HG02623 (cell line): ENCODE data around the gene FAM180B.
A peak's percentile ranks its signal among the peaks of the same experiment; 100 is the strongest.

Experiments used
- ATAC-seq: cut with Tn5 transposase; IDR thresholded peaks from one replicate; pipeline ENCODE4 v1.9.1; 2021; ENCODE audit warnings: moderate library complexity; ENCODE audit not compliant: unreplicated experiment

Gene FAM180B

GRCh38 chr11:47566149-47566698 is 20.3 kb upstream of the FAM180B start:
- ATAC-seq = no peak

GRCh38 chr11:47569646-47570045 is 16.8 kb upstream of the FAM180B start:
- ATAC-seq = no peak

GRCh38 chr11:47570651-47571356 is 15.7 kb upstream of the FAM180B start:
- no peak for ATAC-seq

GRCh38 chr11:47571357-47571729 is 15.1 kb upstream of the FAM180B start:
- ATAC-seq = no peak

GRCh38 chr11:47571895-47572294 is 14.6 kb upstream of the FAM180B start:
- ATAC-seq = no peak

- no peak for ATAC-seq
Observed at GRCh38 chr11:47572715-47573255, 13.7 kb upstream of the FAM180B start.

GRCh38 chr11:47573321-47573720 is 13.2 kb upstream of the FAM180B start:
- ATAC-seq = no peak

GRCh38 chr11:47577460-47578041 is 8.9 kb upstream of the FAM180B start:
- ATAC-seq = no peak

GRCh38 chr11:47578524-47579494 is 7.7 kb upstream of the FAM180B start, which contains the start of the genes KBTBD4 and NDUFS3:
KBTBD4 (minus strand) TSS chr11:47578970; CDS start chr11:47578951, 19 bp downstream.
NDUFS3 (plus strand) TSS chr11:47579074; CDS start chr11:47579092, 18 bp downstream.
- peak; percentile 90 for ATAC-seq

GRCh38 chr11:47583844-47584243 is 2.6 kb upstream of the FAM180B start:
- ATAC-seq = no peak

- ATAC-seq = no peak
Observed at GRCh38 chr11:47587039-47587716, 700 bp downstream of the FAM180B start.

- ATAC-seq = no peak
Observed at GRCh38 chr11:47587723-47588326, 1.3 kb downstream of the FAM180B start.

- no peak for ATAC-seq
Observed at GRCh38 chr11:47589118-47589517, 2.6 kb downstream of the FAM180B start.

- no peak for ATAC-seq
Observed at GRCh38 chr11:47589584-47589976, 3.1 kb downstream of the FAM180B start.

GRCh38 chr11:47589977-47590861 is 3.7 kb downstream of the FAM180B start:
- no peak for ATAC-seq

- no peak for ATAC-seq
Observed at GRCh38 chr11:47591764-47592163, 5.3 kb downstream of the FAM180B start.

- no peak for ATAC-seq
Observed at GRCh38 chr11:47592251-47592650, 5.8 kb downstream of the FAM180B start.

GRCh38 chr11:47592970-47593369 is 6.5 kb downstream of the FAM180B start:
- ATAC-seq = no peak

- no peak for ATAC-seq
Observed at GRCh38 chr11:47593492-47593933, 7.0 kb downstream of the FAM180B start.
